Measurements from ENCODE around the gene MCUR1.
"Not testable (repeated sequence)": the region's sequence is repeated elsewhere in the genome, so short reads cannot be mapped to it uniquely, and the experiment has no call there.

MCUR1 gene

GRCh38 chr6:13827032-13827431 is 12.7 kb upstream of the MCUR1 start:
- DNase-seq: no peak

DNA sequence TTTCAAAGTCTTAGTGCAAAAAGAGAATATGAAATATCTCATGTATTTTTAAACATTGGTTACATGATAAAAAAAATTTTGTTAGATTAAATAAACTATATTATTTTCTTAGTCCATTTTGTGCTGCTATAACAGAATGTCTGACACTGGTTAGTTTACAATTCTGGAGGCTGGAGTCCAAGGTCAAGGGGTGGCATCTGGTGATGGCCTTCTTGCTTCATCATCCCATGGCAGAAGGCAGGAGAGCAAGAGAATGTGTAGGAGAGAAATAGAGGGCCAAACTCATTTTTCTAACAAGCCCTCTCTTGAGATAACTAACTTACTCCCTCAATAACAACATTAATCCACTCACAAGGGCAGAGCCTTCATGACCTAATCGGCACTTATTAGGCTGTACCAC is 11.5 kb upstream of the MCUR1 start:
- no peak for DNase-seq

DNA sequence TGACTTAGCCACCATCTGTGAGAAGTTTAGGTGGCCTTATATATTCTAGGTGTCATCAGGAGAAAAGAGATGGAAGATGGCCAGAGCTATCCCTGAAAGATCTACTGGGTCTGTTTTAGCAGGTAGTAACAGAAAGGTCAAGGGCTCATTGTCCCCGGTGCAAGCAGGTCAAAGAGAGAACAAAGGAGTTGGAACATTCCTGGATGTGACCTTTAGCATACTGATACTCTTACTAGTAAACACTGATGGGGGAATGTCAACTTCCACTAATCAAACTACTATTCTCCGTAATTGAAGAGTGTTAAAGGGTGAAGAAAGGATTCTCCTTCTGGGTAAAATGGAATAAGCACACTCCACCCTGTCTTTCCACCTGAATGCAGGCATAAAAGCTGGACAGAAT is 4.0 kb upstream of the MCUR1 start:
- DNase-seq: no peak

GRCh38 chr6:13814938-13815575 is 700 bp upstream of the MCUR1 start:
- DNase-seq: no peak

DNA sequence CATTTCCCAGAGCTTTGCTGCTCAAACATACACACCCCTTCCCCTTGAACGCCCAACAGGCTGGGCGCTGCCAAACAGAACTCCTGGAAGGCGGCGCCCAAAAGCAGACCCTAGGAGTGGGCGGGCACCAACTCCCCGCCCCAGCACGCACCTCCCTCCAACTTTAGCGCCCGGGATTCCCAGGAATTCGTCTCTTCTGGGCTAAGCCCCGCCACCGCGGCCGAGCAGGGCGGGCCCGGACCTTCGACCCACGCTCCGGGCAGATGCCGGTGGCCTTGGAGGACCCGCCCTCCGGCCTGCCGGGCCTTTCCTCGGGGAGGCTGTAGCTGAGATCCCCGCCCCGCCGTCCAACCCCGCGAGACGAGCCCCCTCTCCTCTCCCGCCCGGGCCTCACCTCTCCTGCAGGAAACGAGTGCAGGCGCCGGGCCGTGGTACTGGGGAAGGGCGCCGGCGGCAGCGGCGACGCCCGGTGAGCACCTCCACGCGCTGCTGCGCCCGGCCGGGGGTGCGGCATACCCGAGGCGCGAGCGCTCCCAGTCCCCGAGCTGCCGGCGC is 659 bp downstream of the MCUR1 start:
- DNase-seq: no peak

DNA sequence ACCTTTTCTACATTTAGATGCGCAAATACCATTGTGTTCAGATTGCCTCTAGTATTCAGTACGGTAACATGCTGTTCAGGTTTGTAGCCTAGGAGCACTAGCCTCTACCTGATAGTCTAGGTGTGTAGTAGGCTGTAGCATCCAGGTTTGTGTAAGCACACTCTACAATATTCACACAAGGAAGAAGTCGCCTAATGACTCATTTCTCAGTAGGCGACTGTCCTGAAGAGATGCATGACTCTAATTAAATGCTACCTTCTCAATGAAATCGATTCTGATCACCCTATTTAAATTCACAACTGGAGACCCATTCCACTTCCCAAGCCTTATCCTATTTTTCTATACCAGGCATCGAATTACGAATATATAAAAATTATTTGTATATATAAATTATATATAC is 1.3 kb downstream of the MCUR1 start:
- no peak for DNase-seq

DNA sequence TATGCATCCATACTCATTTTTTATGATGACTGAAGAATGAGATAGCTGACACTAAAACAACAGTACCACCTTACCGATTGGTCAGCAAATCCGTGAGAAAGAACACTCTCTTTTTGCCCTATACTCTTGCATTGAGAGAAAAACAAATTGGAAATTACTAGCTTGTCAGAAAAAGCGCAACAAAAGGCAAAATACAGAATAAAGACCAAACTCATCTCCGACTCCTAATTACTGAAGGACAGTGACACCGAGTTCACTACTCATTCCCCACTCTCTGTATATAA is 2.1 kb downstream of the MCUR1 start:
- no peak for DNase-seq

- DNase-seq: no peak
Measured at GRCh38 chr6:13811627-13812358, 2.6 kb downstream of the MCUR1 start.

DNA sequence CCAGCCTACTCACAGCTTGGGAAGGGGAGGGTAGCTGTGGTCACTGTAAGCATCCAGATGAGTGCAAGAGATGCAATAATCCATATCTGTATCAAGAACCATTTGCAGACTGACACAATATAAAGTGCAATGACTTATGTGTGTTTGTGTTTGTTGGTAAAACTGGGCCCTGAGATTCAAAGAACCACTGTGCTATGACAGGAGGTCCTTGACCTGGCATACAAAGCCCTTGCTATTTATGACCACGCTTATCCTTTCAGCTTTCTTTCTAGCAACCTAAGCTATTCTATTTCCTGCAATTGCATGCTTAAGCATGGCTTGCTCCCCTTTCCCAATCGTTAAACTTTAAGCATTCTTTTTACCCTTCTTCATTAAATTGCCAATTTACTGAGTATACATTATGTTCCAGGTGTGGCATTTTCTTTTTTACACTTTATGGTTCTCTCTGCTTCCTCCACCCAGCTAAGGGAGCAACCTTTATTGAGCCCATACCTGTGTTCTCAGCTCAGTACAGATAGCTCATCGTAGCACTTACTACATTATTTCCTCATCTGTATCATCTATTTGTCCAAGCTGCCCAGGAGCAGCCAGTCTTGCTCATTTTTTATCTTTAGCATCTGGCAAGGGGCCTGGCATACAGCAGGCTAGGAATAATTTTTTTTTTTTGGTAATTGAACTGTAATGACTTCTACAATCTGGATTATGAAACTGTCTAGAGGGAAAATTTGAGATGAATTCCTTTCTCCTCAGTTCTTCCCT is 3.5 kb downstream of the MCUR1 start:
- no peak for DNase-seq

GRCh38 chr6:13808801-13809200 is 5.6 kb downstream of the MCUR1 start:
- DNase-seq: no peak

DNA sequence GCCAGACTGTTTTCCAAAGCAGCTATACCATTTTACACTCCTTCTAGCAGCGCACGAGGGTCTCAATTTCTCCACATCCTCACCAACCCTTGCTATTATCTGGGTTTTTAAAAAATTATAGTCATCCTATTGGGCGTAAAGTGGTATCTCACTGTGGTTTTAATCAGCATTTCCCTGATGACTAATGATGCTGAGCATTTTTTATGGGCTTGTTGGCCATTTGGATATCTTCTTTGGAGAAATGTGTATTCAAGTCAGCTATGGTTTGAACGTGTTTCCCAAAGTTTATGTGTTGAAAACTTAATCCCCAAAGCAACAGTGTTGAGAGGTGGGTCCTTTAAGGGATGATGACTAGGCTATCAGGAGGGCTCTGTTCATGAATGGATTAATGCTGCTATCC is 6.7 kb downstream of the MCUR1 start:
- DNase-seq: no peak

DNA sequence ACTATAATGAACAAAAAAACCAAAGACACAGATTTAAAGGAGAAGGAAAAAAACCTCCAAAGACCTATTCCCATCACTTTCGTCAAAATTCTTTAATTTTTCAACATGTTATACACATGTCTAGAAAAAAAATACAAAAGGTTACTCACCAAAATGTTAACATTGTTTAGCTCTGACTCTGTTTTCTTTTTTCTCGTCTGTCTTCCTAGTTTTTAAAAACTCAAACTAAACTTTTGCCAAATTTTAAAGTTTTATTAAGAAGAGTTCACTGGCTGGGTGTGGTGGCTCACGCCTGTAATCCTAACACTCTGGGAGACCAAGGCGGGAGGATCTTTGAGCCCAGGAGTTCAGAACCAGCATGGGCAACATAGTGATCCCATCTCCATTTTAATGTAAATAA is 10.8 kb downstream of the MCUR1 start:
- no peak for DNase-seq

- DNase-seq: no peak
Measured at GRCh38 chr6:13800615-13801014, 13.7 kb downstream of the MCUR1 start.

- DNase-seq: no peak
Measured at GRCh38 chr6:13796781-13797180, 17.6 kb downstream of the MCUR1 start.

DNA sequence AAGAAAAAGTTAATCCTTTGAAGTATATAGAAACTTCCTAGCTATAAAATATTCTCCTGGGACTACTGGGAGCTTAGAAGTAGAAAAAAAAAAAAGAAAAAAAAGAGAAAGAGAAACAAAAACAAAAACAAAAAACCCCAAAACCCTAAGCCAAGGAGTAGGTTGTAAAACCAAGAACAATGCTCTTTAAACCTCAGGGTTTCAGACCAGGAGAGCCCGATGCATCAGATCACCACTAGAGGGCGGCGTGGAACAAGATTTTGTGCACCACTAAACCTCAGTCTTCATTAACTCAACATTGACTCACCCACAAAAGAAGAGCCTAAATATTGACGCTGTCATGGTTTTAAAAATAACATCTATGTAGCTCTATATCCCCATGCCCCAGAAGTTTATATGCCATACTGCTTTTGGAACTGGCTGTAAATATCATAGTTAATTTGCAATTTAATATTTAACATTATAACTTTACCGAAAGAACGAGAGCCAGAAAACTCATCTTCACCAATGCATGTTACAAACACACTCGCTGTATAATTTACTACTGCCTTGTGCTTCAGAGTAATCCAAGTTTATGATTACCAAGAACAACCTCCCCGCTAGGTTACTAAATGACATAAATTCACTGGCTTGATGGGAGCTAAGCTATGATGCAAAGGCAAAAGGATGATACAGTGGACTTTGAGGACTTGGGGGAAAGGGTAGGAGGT is 19.2 kb downstream of the MCUR1 start:
- peak; percentile 83 for DNase-seq

- DNase-seq: no peak
Measured at GRCh38 chr6:13794184-13794583, 20.2 kb downstream of the MCUR1 start.

- DNase-seq: no peak
Measured at GRCh38 chr6:13789746-13790145, 24.6 kb downstream of the MCUR1 start.

- no peak for DNase-seq
Measured at GRCh38 chr6:13788820-13789219, 25.5 kb downstream of the MCUR1 start.

DNA sequence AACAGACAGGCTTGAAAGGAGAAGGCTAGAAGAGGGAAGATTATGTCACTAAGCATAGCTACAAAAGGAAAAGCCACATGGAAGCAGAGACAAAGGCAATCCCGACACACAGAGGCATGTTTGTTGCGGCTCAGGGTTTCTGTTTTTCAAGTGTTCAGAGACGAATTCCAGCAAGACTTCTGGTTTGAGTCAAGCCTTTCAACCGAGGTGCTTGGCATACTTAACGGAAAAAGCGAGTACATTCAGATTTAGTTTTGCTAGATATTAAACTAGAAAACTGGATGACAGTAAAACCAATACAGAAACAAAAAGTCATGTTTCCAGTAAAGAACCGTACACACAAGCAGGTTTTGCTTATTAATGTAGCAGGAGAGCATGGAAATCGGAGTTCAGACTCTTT is 27.2 kb downstream of the MCUR1 start:
- no peak for DNase-seq

DNA sequence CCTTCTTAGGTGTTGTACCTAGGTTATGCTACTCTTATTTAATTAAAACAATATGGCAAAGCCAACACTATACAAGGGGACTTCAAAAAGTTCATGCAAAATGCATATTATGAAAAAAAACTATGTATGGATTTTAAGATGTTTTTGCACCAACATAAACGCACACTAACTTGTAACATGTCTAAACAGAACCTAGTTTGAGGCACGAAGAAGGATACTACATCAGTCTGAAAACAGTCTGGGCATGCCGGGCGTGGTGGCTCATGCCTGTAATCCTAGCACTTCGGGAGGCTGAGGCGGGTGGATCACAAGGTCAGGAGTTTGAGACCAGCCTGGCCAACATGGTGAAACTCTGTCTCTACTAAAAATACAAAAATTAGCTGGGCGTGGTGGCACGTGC is 34.2 kb downstream of the MCUR1 start:
- not testable (repeated sequence) for DNase-seq

- DNase-seq: no peak
Measured at GRCh38 chr6:13778028-13778427, 36.3 kb downstream of the MCUR1 start.

DNA sequence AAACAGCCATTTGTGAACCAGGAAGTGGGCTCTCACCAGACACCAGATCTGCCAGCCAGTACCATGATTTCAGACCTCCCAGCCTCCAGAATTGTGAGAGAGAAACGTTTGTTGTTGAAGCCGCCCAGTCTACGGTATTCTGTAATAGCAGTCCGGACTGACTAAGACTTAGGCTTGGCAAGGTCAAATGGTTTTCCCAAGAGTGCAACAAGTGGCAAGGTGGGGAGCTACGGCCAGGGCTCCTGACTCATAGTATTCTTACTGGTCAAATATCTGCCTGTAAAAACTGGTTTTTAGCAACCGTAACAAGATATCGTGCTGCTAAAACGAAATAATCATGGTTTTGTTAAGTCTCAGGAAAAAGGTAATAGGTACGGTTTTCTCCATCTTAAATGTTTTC is 37.8 kb downstream of the MCUR1 start:
- no peak for DNase-seq

- not testable (repeated sequence) for DNase-seq
Measured at GRCh38 chr6:13775466-13775865, 38.9 kb downstream of the MCUR1 start.

Measured in stimulated activated CD4-positive, alpha-beta T cell treated with anti-CD3 and anti-CD28 coated beads, Interleukin-12 subunit alpha, Interleukin-12 subunit beta, amount 100 ng/mL, for 4 hours (primary cell).